ENCODE data around the gene UBE2K. TPM values are rescaled to one million over a fixed set of nuclear protein-coding genes. Genes with fewer than 3 reads are reported as not detected.

UBE2K gene
- total RNA-seq, 1 experiment from 2014 or later = 17.9 TPM

DNA sequence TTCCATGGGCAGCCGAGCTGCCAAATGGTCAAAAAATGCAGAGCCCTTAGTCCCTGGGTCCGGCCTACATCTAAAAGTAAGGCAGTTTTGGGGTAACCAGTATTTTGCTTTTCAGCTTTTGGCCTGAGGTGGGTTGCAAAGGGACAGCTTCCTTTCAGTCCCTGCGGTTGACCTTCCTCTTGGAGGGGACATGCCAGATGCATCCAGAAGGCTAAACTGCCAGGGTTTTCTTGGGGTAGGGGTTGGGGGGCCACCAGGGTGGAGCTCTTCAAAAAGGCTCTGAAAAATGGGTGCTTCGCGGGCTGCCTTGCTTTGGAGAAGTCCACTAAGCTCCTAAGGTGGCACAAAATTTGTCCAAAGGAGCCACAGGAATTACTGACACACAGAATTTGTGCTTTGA is 120.7 kb downstream of the UBE2K start:
- DNase-seq (ENCODE audit: low read depth, low spot score) = no peak
- in situ Hi-C loops (cut with HindIII; ENCODE audit: low pct_unique_long_range_greater_than_20kb, low sequenced_read_pairs) = no loop called here

DNA sequence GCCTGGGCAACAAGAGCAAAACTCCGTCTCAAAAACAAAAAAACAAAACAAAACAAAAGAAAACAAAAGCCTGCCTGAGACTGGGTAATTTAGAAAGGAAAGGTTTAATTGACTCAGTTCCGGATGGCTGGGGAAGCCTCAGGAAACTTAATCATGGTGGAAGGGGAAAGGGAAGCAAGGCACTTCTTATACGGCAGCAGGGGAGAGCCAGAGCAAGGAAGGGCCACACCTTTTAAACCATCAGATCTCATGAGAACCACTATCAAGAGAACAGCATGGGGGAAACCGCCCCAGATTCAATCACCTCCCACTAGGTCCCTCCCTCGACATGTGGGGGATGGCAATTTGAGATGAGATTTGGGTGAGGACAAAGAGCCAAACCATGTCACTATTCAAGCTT is 122.2 kb downstream of the UBE2K start:
- in situ Hi-C loops (cut with HindIII; ENCODE audit: low pct_unique_long_range_greater_than_20kb, low sequenced_read_pairs) = no loop called here
- DNase-seq (ENCODE audit: low read depth, low spot score) = no peak

GRCh38 chr4:39821951-39822350 is 124.0 kb downstream of the UBE2K start:
- in situ Hi-C loops (cut with HindIII; ENCODE audit: low pct_unique_long_range_greater_than_20kb, low sequenced_read_pairs) = no loop called here

GRCh38 chr4:39822662-39823061 is 124.7 kb downstream of the UBE2K start:
- in situ Hi-C loops (cut with HindIII; ENCODE audit: low pct_unique_long_range_greater_than_20kb, low sequenced_read_pairs) = no loop called here
- DNase-seq (ENCODE audit: low read depth, low spot score) = no peak

More at GRCh38 chr4:39821951-39822350, 124.0 kb downstream of the UBE2K start:
- DNase-seq (ENCODE audit: low read depth, low spot score) = no peak

DNA sequence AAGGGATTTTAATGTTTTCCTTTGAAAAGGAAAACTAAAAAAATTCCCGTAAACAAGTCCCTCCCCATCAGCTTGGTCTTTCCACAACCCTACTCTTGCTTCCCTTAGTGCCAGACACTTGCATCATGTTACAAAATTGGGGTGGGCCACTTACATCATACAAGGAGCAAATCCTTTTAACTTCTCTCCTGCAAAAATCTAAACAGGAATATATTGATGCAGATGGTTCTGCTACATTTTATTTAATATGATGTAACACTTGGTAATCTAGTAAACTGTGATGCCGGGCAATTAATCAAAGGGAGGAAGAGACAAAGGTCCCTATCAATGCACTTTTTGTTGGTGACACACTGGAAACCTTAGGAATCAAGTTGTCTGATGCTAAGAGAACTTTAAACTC is 125.3 kb downstream of the UBE2K start:
- DNase-seq (ENCODE audit: low read depth, low spot score) = no peak
- in situ Hi-C loops (cut with HindIII; ENCODE audit: low pct_unique_long_range_greater_than_20kb, low sequenced_read_pairs) = no loop called here

DNA sequence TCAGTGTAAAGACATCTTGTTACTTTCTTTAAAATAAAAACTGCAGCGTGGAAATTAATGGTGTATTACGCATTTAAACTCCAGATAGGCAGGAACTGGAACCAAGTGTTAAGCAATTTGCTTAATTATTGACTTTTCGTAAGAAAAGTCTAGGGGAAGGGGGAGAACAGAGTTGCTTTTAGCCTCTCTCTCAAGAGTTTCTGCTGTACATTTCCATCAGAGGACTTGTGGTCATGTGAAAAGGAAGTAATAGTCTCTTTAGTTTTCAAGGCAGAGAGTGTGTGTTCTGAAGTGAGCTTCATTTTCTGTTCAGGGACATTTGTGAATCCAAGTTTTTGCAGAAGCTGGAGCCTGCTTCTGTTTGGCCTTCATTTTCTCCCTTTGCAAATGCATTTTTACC is 127.2 kb downstream of the UBE2K start:
- in situ Hi-C loops (cut with HindIII; ENCODE audit: low pct_unique_long_range_greater_than_20kb, low sequenced_read_pairs) = no loop called here
- no peak for DNase-seq (ENCODE audit: low read depth, low spot score)

DNA sequence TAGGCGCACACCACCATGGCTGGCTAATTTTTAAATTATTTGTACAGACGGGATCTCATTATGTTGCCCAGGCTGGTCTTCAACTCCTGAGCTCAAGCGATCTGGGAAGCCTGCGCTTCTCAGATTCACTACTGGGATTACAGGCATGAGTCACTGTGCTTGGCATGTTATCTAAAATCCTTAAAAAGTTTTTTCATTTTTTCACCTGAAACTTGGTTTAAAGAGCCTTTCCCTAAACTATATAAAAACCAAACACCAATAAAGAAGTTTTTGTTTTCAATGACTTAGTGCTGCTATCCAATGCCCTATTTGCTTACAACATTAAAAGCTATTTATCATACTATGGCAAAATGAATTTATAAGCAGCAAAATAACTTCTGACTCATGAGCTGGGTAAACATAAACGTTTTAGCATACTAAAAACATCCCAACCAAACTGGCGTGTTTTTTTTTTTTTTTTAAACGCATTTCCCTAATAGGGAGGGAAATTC is 127.8 kb downstream of the UBE2K start:
- no peak for DNase-seq (ENCODE audit: low read depth, low spot score)
- in situ Hi-C loops (cut with HindIII; ENCODE audit: low pct_unique_long_range_greater_than_20kb, low sequenced_read_pairs) = no loop called here

Small RNAs within 50 kb of the gene (small RNA-seq; reads per million reads assigned to genes)
- gene RF00019 = 0 reads per million in 2 experiments
- 0 reads per million in 2 experiments for gene RN7SL558P

Other genes with a start within 250 kb of the UBE2K start
- gene RPL9, start 239.2 kb upstream of the UBE2K start, total RNA-seq (2014; rRNA removed; shearing (Covaris generic)) = 3,684 and 3,967 TPM in 2 replicates
- 20.4 and 20.5 TPM in 2 replicates for gene LIAS, start 239.1 kb upstream of the UBE2K start, total RNA-seq (2014; rRNA removed; shearing (Covaris generic))
- gene UGDH, start 170.7 kb upstream of the UBE2K start, total RNA-seq (2014; rRNA removed; shearing (Covaris generic)) = 90.9 and 93.4 TPM in 2 replicates
- gene SMIM14, start 59.3 kb upstream of the UBE2K start, total RNA-seq (2014; rRNA removed; shearing (Covaris generic)) = 13.8 and 22.9 TPM in 2 replicates